NCI-H460 (cell line): Measurements from ENCODE around the gene CD164. TPM values are rescaled to one million over a fixed set of nuclear protein-coding genes. Genes with fewer than 3 reads are reported as not detected.
"Not testable (repeated sequence)": the region's sequence is repeated elsewhere in the genome, so short reads cannot be mapped to it uniquely, and the experiment has no call there.

Experiments used
- DNase-seq: peaks from one replicate; pipeline ENCODE4 v3.0.0-alpha.2; 2016; ENCODE audit warnings: low read depth; ENCODE audit errors: extremely low read depth
- total RNA-seq: library from RNA; depleted of rRNA; stranded (reverse); fragments of >200 nt; shearing (Covaris generic); gene quantifications from 2 replicates; pipeline ENCODE4 v1.2.3, GENCODE V29; 2014

The CD164 gene
- total RNA-seq, 1 experiment from 2014 or later = 98.5 TPM

- DNase-seq = no peak
Observed at GRCh38 chr6:109377717-109378116, 4.5 kb downstream of the CD164 start.

GRCh38 chr6:109374326-109374892, 7.9 kb downstream of the CD164 start:
- no peak for DNase-seq

DNA sequence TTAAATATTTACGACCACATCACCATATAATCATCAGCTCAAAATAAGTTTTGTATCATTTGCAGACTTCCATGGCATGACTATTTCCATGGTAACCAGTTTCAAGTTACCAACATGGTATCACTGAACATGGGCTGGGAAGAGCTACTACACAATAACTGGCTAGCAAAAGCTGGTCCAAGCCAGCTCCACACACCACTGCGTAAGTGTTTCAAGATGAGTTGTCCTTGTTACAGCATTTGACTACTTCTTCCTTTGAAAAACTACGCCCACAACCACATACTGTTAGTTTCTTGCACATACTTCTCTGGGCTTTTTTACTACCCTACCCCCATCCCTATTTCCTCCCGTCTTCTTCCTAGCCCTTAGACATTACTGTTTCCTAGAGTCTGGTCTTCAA, 8.5 kb downstream of the CD164 start:
- no peak for DNase-seq

DNA sequence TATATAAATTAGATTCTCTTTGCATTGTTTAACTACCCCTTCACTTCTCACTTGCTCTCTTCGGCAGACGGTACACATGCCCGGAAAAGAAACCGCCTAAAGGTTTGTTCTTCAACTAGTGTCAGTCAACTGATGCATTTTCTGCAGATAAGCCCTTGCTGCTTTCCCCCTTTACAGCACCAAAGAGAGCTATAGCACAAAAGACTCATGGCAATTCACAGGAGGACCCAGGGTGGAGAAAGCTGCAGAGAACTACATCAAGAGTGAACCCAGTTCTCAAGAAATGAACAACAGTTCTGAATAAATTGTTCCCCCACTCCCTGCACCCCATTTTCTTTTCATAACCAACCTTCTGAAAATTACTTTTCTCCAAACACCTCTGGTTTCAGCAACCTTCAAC, 8.9 kb downstream of the CD164 start:
- DNase-seq = no peak

GRCh38 chr6:109372130-109372529, 10.1 kb downstream of the CD164 start:
- DNase-seq = no peak

- DNase-seq = no peak
Observed at GRCh38 chr6:109370792-109371191, 11.5 kb downstream of the CD164 start.

DNA sequence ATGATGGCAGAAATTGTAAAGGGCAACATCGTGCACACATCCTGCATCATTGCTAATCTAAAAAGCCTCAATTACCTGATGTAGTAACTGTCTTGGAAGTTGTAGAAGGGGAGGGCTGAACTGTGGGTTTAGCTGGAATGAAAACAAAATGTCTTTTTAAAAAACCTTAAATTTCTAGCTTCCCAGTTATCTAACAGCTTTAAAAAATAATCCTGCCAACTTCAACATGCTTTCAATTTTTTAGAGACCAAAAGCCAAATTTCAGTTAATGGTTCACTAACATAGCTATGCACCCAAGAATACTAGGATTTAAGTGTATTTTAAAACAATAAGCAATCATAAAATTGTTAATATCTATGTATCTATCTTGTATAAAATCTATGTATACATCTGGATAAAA, 11.9 kb downstream of the CD164 start:
- DNase-seq = no peak

GRCh38 chr6:109369728-109370127, 12.5 kb downstream of the CD164 start:
- DNase-seq = no peak

DNA sequence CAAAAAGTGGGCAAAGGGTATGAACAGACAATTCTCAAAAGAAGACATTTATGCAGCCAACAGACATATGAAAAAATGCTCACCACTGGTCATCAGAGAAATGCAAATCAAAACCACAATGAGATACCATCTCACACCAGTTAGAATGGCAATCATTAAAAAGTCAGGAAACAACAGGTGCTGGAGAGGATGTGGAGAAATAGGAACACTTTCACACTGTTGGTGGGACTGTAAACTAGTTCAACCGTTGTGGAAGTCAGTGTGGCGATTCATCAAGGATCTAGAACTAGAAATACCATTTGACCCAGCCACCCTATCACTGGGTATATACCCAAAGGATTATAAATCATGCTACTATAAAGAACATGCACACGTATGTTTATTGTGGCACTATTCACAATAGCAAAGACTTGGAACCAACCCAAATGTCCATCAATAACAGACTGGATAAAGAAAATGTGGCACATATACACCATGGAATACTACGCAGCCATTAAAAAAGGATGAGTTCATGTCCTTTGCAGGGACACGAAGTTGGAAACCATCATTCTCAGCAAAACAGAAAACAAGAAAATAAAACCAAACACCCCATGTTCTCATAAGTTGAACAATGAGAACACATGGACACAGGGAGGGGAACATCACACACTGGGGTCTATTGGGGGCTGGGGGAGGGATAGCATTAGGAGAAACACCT, 17.7 kb downstream of the CD164 start:
- DNase-seq = not testable (repeated sequence)

GRCh38 chr6:109363753-109364152, 18.5 kb downstream of the CD164 start:
- no peak for DNase-seq

GRCh38 chr6:109362102-109362884, 20.0 kb downstream of the CD164 start:
- no peak for DNase-seq

DNA sequence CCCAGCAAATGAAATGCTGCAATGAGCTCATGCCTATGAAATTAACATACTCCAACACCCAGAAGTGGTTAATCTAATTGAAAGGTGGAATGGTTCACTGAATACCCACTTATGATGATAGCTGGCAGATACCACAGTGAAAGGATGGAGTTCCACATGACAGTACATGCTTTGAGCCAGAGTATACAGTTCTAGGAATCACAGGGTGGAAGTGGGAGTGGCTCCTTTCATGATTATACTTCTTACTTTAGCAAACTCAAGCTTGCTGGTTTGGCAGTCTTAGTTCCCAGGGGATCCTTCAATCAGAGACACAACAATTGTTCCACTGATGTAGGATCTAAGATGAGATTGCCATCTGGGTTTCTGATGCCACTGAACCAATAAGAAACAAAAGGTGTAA, 21.5 kb downstream of the CD164 start:
- no peak for DNase-seq

GRCh38 chr6:109360281-109360680, 22.0 kb downstream of the CD164 start:
- DNase-seq = no peak

DNA sequence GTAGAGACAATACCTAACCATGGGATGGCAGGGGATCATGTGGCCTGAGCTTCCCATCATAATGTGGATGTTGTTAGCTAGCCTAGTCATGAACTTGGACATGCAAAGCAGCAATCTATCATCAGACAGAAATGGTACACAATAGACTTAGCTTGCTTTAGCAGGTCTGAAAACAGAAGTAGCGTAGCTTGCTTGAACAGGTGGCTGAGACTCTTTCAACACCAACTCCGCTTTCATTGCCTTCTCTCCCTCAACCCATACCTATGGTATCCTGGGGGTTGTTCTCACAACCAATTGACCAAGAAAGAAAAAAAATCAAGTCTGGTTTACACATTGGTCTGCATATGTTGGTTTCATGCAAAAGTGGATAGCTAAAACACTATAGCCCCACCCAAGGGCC, 23.0 kb downstream of the CD164 start:
- DNase-seq = no peak

- DNase-seq = no peak
Observed at GRCh38 chr6:109358204-109358603, 24.1 kb downstream of the CD164 start.

DNA sequence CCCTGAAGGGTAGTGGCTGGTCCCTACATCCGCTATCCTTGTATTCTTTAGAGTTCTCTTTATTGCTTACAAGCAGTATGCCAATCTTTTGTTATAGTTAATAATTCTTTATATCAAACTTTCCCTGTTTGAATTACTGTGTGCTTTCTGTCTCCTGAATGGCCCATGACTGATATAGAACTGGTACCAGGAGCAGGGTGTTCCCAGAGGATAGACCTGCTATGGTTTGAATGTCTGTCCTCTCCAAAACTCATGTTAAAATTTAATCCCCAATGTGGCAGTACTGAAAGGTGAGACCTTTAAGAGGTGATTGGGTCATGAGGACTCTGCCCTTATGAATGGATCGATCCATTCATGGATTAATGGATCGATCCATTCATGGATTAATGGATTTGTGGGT, 26.0 kb downstream of the CD164 start:
- no peak for DNase-seq

- DNase-seq = no peak
Observed at GRCh38 chr6:109351231-109352130, 30.8 kb downstream of the CD164 start.

DNA sequence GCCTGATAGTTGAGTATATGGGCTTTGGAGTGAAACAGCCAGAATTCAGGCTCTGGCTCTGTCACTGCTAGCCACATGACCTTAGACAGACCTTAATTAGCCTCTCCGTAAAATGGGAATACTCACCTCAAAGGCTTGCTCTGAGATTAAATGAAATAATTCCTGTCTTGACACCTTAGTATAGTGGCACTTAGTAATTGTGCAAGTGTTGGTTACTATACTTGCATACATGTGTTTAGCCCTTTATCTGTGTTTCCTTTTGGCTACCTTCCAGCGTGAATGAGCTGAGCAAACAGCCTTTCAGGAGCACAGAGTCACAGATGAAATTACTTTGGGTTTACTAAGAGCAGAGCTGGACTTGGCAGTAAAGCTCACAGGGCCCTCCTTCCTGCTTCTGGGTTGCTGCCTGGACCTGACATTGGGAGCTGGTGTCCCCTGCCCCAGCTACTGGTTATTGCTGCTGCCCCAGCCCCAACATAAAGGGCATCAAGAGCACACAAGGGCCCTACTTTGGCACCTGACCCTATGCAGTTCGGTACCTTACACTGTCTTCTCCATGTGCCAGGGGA, 32.8 kb downstream of the CD164 start:
- DNase-seq = no peak

DNA sequence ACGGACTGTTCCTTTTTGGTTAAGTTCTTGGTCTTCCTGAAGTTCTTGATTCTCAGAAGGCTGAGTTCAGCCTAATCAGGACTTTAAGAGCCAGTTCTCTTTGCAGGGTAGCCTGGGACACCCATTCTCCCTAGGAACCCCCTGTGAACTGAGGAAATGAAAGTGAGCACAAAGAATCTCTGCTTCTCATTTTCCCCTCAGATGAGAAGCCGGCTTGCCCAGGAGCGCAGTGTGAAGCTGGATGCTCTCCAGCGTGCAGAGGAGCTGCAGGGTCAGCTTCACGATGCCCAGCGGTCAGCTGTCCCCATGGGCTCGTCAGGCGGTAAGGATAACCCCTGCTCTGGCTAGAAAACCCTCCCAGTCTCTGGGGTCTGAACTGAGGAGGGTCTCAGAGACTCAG, 34.0 kb downstream of the CD164 start:
- no peak for DNase-seq

- DNase-seq = no peak
Observed at GRCh38 chr6:109347779-109348178, 34.5 kb downstream of the CD164 start.

- DNase-seq = no peak
Observed at GRCh38 chr6:109345986-109346385, 36.3 kb downstream of the CD164 start.
